HEK293 (cell line): ENCODE measurements around the gene FCMR.
A peak's percentile ranks its signal among the peaks of the same experiment; 100 is the strongest.

ENCODE experiments used
- CTCF ChIP-seq: fragments of 450-650 bp; formaldehyde crosslinking; IDR thresholded peaks from 2 replicates; pipeline ENCODE4 v1.5.1; 2016; ENCODE audit warnings: missing biosample characterization, missing genetic modification characterization
- MYNN ChIP-seq: fragments of 450-650 bp; formaldehyde crosslinking; IDR thresholded peaks from 2 replicates; pipeline ENCODE4 v1.5.1; 2016; ENCODE audit warnings: missing biosample characterization, missing genetic modification characterization, borderline replicate concordance
- MZF1 ChIP-seq: fragments of 450-650 bp; formaldehyde crosslinking; IDR thresholded peaks from 2 replicates; pipeline ENCODE4 v1.5.1; 2017; ENCODE audit warnings: missing biosample characterization, missing genetic modification characterization, borderline replicate concordance
- PATZ1 ChIP-seq: fragments of 450-650 bp; formaldehyde crosslinking; IDR thresholded peaks from 2 replicates; pipeline ENCODE4 v1.5.1; 2016; ENCODE audit warnings: missing biosample characterization, missing genetic modification characterization
- YY2 ChIP-seq: fragments of 450-650 bp; formaldehyde crosslinking; IDR thresholded peaks from 2 replicates; pipeline ENCODE4 v1.5.1; 2016; ENCODE audit warnings: missing biosample characterization, missing genetic modification characterization
- ZBTB20 ChIP-seq: fragments of 450-650 bp; formaldehyde crosslinking; IDR thresholded peaks from 2 replicates; pipeline ENCODE4 v1.5.1; 2016; ENCODE audit warnings: missing biosample characterization, missing genetic modification characterization
- ZBTB26 ChIP-seq: fragments of 450-650 bp; formaldehyde crosslinking; optimal IDR thresholded peaks from 2 replicates; pipeline ENCODE3; 2016; ENCODE audit warnings: missing biosample characterization, mild to moderate bottlenecking, missing genetic modification characterization
- ZBTB8A ChIP-seq: fragments of 450-650 bp; formaldehyde crosslinking; IDR thresholded peaks from 2 replicates; pipeline ENCODE4 v1.5.1; 2016; ENCODE audit warnings: missing biosample characterization, missing genetic modification characterization
- ZFP41 ChIP-seq: fragments of 450-650 bp; formaldehyde crosslinking; IDR thresholded peaks from 2 replicates; pipeline ENCODE4 v1.5.1; 2016; ENCODE audit warnings: missing biosample characterization, missing genetic modification characterization, borderline replicate concordance
- ZNF112 ChIP-seq: fragments of 450-650 bp; formaldehyde crosslinking; IDR thresholded peaks from 2 replicates; pipeline ENCODE4 v1.5.0; 2017; ENCODE audit warnings: missing biosample characterization, missing genetic modification characterization
- ZNF121 ChIP-seq: fragments of 450-650 bp; formaldehyde crosslinking; IDR thresholded peaks from 2 replicates; pipeline ENCODE4 v1.5.1; 2016; ENCODE audit warnings: missing biosample characterization, missing genetic modification characterization
- ZNF133 ChIP-seq: fragments of 450-650 bp; formaldehyde crosslinking; IDR thresholded peaks from 2 replicates; pipeline ENCODE4 v1.5.1; 2016; ENCODE audit warnings: missing biosample characterization, missing genetic modification characterization
- ZNF140 ChIP-seq: fragments of 450-650 bp; formaldehyde crosslinking; IDR thresholded peaks from 2 replicates; pipeline ENCODE4 v1.5.1; 2016; ENCODE audit warnings: missing biosample characterization, missing genetic modification characterization
- ZNF155 ChIP-seq: fragments of 450-650 bp; formaldehyde crosslinking; IDR thresholded peaks from 2 replicates; pipeline ENCODE4 v1.5.1; 2016; ENCODE audit warnings: missing biosample characterization, missing genetic modification characterization
- ZNF18 ChIP-seq: fragments of 450-650 bp; formaldehyde crosslinking; IDR thresholded peaks from 2 replicates; pipeline ENCODE4 v1.5.1; 2016; ENCODE audit warnings: missing biosample characterization, missing genetic modification characterization
- ZNF239 ChIP-seq: fragments of 450-650 bp; formaldehyde crosslinking; IDR thresholded peaks from 2 replicates; pipeline ENCODE4 v1.5.1; 2016; ENCODE audit warnings: missing biosample characterization, missing genetic modification characterization
- ZNF26 ChIP-seq: fragments of 450-650 bp; formaldehyde crosslinking; IDR thresholded peaks from 2 replicates; pipeline ENCODE4 v1.5.1; 2016; ENCODE audit warnings: missing biosample characterization, missing genetic modification characterization
- ZNF366 ChIP-seq: fragments of 450-650 bp; formaldehyde crosslinking; conservative IDR thresholded peaks from 2 replicates; pipeline ENCODE4 v1.5.1; 2016; ENCODE audit warnings: missing biosample characterization, missing genetic modification characterization
- ZNF37A ChIP-seq: fragments of 450-650 bp; IDR thresholded peaks from 2 replicates; pipeline ENCODE4 v1.5.1; 2018; ENCODE audit warnings: missing biosample characterization, missing genetic modification characterization
- ZNF449 ChIP-seq: fragments of 450-650 bp; formaldehyde crosslinking; IDR thresholded peaks from 2 replicates; pipeline ENCODE4 v1.5.1; 2017; ENCODE audit warnings: missing biosample characterization, mild to moderate bottlenecking, missing genetic modification characterization, moderate library complexity
- ZNF473 ChIP-seq: fragments of 450-650 bp; formaldehyde crosslinking; IDR thresholded peaks from 2 replicates; pipeline ENCODE4 v1.5.1; 2017; ENCODE audit warnings: missing biosample characterization, missing genetic modification characterization
- ZNF513 ChIP-seq: fragments of 450-650 bp; IDR thresholded peaks from 2 replicates; pipeline ENCODE4 v1.5.1; 2018; ENCODE audit warnings: missing biosample characterization, missing genetic modification characterization
- ZNF549 ChIP-seq: fragments of 450-650 bp; IDR thresholded peaks from 2 replicates; pipeline ENCODE4 v1.5.1; 2018; ENCODE audit warnings: missing biosample characterization, missing genetic modification characterization, mild to moderate bottlenecking, inconsistent platforms, moderate library complexity
- ZNF560 ChIP-seq: fragments of 450-650 bp; formaldehyde crosslinking; IDR thresholded peaks from 2 replicates; pipeline ENCODE4 v1.5.1; 2017; ENCODE audit warnings: missing biosample characterization, missing genetic modification characterization, borderline replicate concordance
- ZNF571 ChIP-seq: fragments of 450-650 bp; formaldehyde crosslinking; IDR thresholded peaks from 2 replicates; pipeline ENCODE4 v1.5.0; 2017; ENCODE audit warnings: missing biosample characterization, missing genetic modification characterization
- ZNF654 ChIP-seq: fragments of 450-650 bp; formaldehyde crosslinking; IDR thresholded peaks from 2 replicates; pipeline ENCODE4 v1.5.1; 2016; ENCODE audit warnings: low read depth, missing biosample characterization, missing genetic modification characterization
- ZNF701 ChIP-seq: fragments of 450-650 bp; formaldehyde crosslinking; IDR thresholded peaks from 2 replicates; pipeline ENCODE4 v1.5.1; 2016; ENCODE audit warnings: missing biosample characterization, missing genetic modification characterization
- ZNF830 ChIP-seq: fragments of 450-650 bp; IDR thresholded peaks from 2 replicates; pipeline ENCODE4 v1.5.0; 2018; ENCODE audit warnings: missing biosample characterization, missing genetic modification characterization, low read depth, mild to moderate bottlenecking, moderate library complexity
- ZNF837 ChIP-seq: fragments of 450-650 bp; formaldehyde crosslinking; IDR thresholded peaks from 2 replicates; pipeline ENCODE4 v1.5.1; 2016; ENCODE audit warnings: missing biosample characterization, missing genetic modification characterization
- ZSCAN30 ChIP-seq: fragments of 450-650 bp; IDR thresholded peaks from 2 replicates; pipeline ENCODE4 v1.5.1; 2018; ENCODE audit warnings: missing biosample characterization, mild to moderate bottlenecking, missing genetic modification characterization, moderate library complexity

Gene FCMR

GRCh38 chr1:206909161-206909882 is 12.4 kb downstream of the FCMR start (continued):
- TF ChIP-seq ZNF121 (no peak), ZFP41 (tag by site-specific recombination) (no peak), ZNF37A (tag by site-specific recombination) (no peak), ZSCAN30 (tag by site-specific recombination) (no peak), MYNN (tag by site-specific recombination) (no peak), ZNF133 (tag by site-specific recombination) (no peak), ZNF155 (tag by site-specific recombination) (no peak), ZNF549 (tag by site-specific recombination) (no peak), ZNF513 (no peak), ZBTB26 (tag by site-specific recombination) (peak; percentile 97), PATZ1 (tag by site-specific recombination) (peak; percentile 84), ZNF26 (tag by site-specific recombination) (no peak), ZBTB8A (peak; percentile 61), CTCF (tag by site-specific recombination) (peak; percentile 67; the same call in 1 of the 2 replicates), MZF1 (tag by site-specific recombination) (no peak), ZNF473 (no peak), ZBTB20 (tag by site-specific recombination) (peak; percentile 62), ZNF140 (tag by site-specific recombination) (no peak), ZNF366 (no peak), ZNF830 (no peak), ZNF654 (tag by site-specific recombination) (no peak), ZNF112 (tag by site-specific recombination) (no peak), ZNF18 (tag by site-specific recombination) (no peak), ZNF837 (tag by site-specific recombination) (no peak), ZNF449 (tag by site-specific recombination) (no peak; the same call in 1 of the 2 replicates), ZNF571 (no peak), YY2 (tag by site-specific recombination) (no peak), ZNF239 (no peak), ZNF701 (tag by site-specific recombination) (no peak), ZNF560 (tag by site-specific recombination) (no peak)
